H7 (cell line): ENCODE data around the gene SLC12A3. TPM values are rescaled to one million over a fixed set of nuclear protein-coding genes. Genes with fewer than 3 reads are reported as not detected.
A peak's percentile ranks its signal among the peaks of the same experiment; 100 is the strongest.

ENCODE experiments used
- DNase-seq: peaks from one replicate; pipeline ENCODE4 v3.0.0; 2012
- H3K27me3 ChIP-seq: 2 replicates; pipeline ENCODE4 v1.6.0; 2011; ENCODE audit warnings: mild to moderate bottlenecking, low read length; ENCODE audit not compliant: control insufficient read depth, insufficient read depth
- H3K36me3 ChIP-seq: replicated peaks from 2 replicates; pipeline ENCODE4 v1.5.1; 2011; ENCODE audit warnings: low read length; ENCODE audit not compliant: control insufficient read depth, insufficient read depth
- H3K4me3 ChIP-seq: 2 replicates; pipeline ENCODE4 v1.5.1; 2011; ENCODE audit warnings: low read depth, mild to moderate bottlenecking, control low read depth, low read length, moderate library complexity; ENCODE audit not compliant: insufficient read depth
- total RNA-seq: library from RNA; depleted of rRNA; stranded (reverse); fragments of >200 nt; shearing (Covaris generic); gene quantifications from 2 replicates; pipeline ENCODE4 v1.2.3, GENCODE V29; 2014

SLC12A3 gene
- total RNA-seq, 1 experiment from 2014 or later: not detected

GRCh38 chr16:56910112-56910511 lies 45.1 kb downstream of the SLC12A3 start:
- H3K36me3 ChIP-seq: no peaks in the 10 kb centered on the region
- H3K4me3 ChIP-seq: no peak overlapping the region
- DNase-seq: no peak
- no peaks in the 10 kb centered on the region for H3K27me3 ChIP-seq

GRCh38 chr16:56910654-56911539 lies 45.9 kb downstream of the SLC12A3 start:
- Histone ChIP-seq H3K27me3 (no peaks in the 10 kb centered on the region), H3K36me3 (no peaks in the 10 kb centered on the region), H3K4me3 (no peak overlapping the region)
- no peak for DNase-seq

- Histone ChIP-seq H3K36me3 (no peaks in the 10 kb centered on the region), H3K4me3 (no peak overlapping the region), H3K27me3 (no peaks in the 10 kb centered on the region)
- peak; percentile 65 for DNase-seq
Measured at GRCh38 chr16:56911771-56912571, 47.0 kb downstream of the SLC12A3 start.

- no peak overlapping the region for H3K4me3 ChIP-seq
- H3K27me3 ChIP-seq: no peaks in the 10 kb centered on the region
- H3K36me3 ChIP-seq: no peaks in the 10 kb centered on the region
- DNase-seq: peak; percentile 32
Measured at GRCh38 chr16:56912746-56913708, 48.0 kb downstream of the SLC12A3 start.

GRCh38 chr16:56914896-56915295 lies 49.9 kb downstream of the SLC12A3 start:
- DNase-seq: peak; percentile 13
- no peak overlapping the region for H3K4me3 ChIP-seq

GRCh38 chr16:56915336-56916119 lies 50.5 kb downstream of the SLC12A3 start:
- Histone ChIP-seq H3K36me3 (no peaks in the 10 kb centered on the region), H3K4me3 (no peak overlapping the region), H3K27me3 (no peaks in the 10 kb centered on the region)
- no peak for DNase-seq

More at GRCh38 chr16:56914896-56915295, 49.9 kb downstream of the SLC12A3 start:
- no peaks in the 10 kb centered on the region for H3K36me3 ChIP-seq
- no peaks in the 10 kb centered on the region for H3K27me3 ChIP-seq

- no peak overlapping the region for H3K4me3 ChIP-seq
- DNase-seq: no peak
- no peaks in the 10 kb centered on the region for H3K27me3 ChIP-seq
- H3K36me3 ChIP-seq: no peaks in the 10 kb centered on the region
Measured at GRCh38 chr16:56916571-56917403, 51.8 kb downstream of the SLC12A3 start.

GRCh38 chr16:56918467-56919012 lies 53.5 kb downstream of the SLC12A3 start:
- DNase-seq: no peak
- no peaks in the 10 kb centered on the region for H3K36me3 ChIP-seq
- H3K4me3 ChIP-seq: no peak overlapping the region
- H3K27me3 ChIP-seq: no peaks in the 10 kb centered on the region

DNA sequence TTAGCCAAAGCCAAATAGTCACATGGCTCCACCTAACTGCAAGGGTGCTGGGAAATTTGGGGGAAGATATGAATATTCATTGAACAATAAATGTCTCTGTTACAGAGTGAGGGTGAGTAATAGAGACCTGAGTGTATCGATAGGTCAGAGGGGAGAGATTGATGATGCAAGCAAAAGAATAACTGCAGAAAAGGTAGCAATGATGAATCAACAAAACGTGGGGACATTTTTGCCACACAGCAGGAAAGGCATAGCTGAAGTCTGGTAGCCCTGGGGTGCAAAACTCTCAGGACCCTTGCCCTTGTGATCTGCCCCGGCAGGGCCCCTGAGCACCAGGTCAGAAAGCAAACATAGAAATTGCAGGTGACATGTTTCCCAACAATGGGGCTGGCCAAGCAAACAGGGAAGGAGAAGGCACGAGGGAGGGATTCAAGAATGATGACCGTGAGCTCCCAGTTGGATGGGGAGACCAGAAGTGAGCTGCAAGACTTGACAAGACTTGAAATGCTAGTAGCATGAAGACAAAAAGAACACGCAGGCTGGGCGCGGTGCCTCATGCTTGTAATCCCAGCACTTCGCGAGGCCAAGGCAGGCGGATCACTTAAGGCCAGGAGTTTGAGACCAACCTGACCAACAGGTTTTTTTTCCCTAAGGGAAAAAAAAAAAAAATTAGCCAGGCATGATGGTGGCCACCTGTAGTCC lies 54.2 kb downstream of the SLC12A3 start:
- no peak for DNase-seq
- Histone ChIP-seq H3K4me3 (no peak overlapping the region), H3K36me3 (no peaks in the 10 kb centered on the region), H3K27me3 (no peaks in the 10 kb centered on the region)

DNA sequence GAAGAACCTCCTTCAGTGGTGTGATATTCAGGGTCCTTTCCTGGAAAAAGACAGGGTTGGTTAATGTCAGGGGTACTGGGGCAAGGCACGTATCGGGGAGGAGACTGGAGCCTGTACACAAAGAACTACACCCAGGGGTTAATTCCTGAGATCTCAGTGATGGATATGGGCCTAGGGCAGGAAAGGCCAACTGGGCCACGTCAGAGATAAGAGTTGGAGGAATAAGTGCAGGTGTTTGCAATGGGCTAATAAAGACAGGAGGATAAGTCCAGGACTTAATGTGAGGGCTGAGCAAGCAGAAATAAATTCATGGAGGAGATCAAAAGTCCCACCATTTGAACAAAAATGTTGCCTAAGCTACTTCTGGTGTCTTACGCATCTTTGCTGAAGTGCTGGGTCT lies 56.6 kb downstream of the SLC12A3 start:
- Histone ChIP-seq H3K4me3 (no peak overlapping the region), H3K36me3 (no peaks in the 10 kb centered on the region), H3K27me3 (no peaks in the 10 kb centered on the region)
- no peak for DNase-seq

DNA sequence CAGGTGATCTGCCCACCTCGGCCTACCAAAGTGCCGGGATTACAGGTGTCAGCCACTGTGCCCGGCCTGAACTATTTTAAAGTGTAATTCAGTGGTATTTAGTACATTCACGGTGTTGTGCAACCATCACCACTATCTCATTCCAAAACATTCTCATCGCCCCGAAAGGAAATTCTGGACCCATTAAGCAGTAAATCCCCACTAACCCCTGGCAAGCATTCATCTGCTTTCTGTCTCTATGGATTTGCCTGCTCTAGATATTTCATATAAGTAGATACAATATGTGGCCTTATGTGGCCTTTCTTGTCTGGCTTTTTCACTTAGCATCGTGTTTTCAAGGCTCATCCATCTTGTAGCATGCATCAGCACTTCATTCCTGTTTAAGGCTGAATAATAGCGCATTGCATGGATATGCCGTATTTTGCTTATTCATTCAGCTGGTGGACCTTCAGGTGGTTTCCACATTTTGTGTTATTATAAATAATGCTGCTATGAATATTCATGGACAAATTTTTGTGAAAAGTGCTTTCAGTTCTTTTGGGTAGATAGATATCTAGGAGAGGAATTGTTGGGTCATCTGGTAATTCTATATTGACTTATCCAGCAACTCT lies 58.6 kb downstream of the SLC12A3 start:
- no peak for DNase-seq
- no peaks in the 10 kb centered on the region for H3K36me3 ChIP-seq
- H3K4me3 ChIP-seq: no peak overlapping the region
- H3K27me3 ChIP-seq: no peaks in the 10 kb centered on the region

DNA sequence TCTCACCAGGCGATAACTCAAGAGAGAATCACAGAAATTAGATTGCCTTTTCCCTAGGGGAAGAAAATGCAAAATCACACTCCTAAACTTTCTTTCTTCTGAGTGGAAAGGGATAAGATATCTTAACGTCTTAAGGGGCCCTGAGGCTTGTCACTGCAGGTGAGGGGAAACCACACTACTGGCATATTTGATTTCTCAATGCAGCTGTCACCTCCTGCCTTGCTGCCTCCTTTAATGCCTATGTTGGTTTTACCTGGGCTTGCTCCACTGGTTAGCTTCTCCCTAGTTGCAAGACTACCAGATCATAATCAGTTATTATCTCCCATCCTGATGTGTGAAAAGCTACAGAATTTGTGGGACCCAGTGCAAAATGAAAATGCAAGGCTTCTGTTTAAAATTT lies 62.5 kb downstream of the SLC12A3 start:
- no peaks in the 10 kb centered on the region for H3K36me3 ChIP-seq
- DNase-seq: no peak
- H3K4me3 ChIP-seq: no peak overlapping the region
- H3K27me3 ChIP-seq: no peaks in the 10 kb centered on the region
